HuH-7 (cell line): ENCODE results near the gene PRKCZ.
"Not testable (repeated sequence)": the region's sequence is repeated elsewhere in the genome, so short reads cannot be mapped to it uniquely, and the experiment has no call there.

Experiments used
- DNase-seq: peaks from one replicate; pipeline ENCODE4 v3.0.0; 2011; ENCODE audit warnings: low spot score

PRKCZ gene

GRCh38 chr1:2119886-2120285 lies 69.7 kb downstream of the PRKCZ start:
- no peak for DNase-seq

GRCh38 chr1:2121101-2121691 lies 71.0 kb downstream of the PRKCZ start:
- DNase-seq = no peak

GRCh38 chr1:2121794-2122193 lies 71.6 kb downstream of the PRKCZ start:
- DNase-seq = not testable (repeated sequence)

GRCh38 chr1:2124446-2125198 lies 74.4 kb downstream of the PRKCZ start:
- DNase-seq = no peak

- DNase-seq = no peak
Observed at GRCh38 chr1:2125350-2126211, 75.4 kb downstream of the PRKCZ start.

- no peak for DNase-seq
Observed at GRCh38 chr1:2126331-2127186, 76.3 kb downstream of the PRKCZ start.

GRCh38 chr1:2127187-2128145 lies 77.3 kb downstream of the PRKCZ start:
- DNase-seq = no peak

- DNase-seq = no peak
Observed at GRCh38 chr1:2128189-2128901, 78.1 kb downstream of the PRKCZ start.

GRCh38 chr1:2129256-2129943 lies 79.2 kb downstream of the PRKCZ start:
- no peak for DNase-seq

GRCh38 chr1:2130156-2130555 lies 79.9 kb downstream of the PRKCZ start:
- no peak for DNase-seq

GRCh38 chr1:2130871-2131289 lies 80.7 kb downstream of the PRKCZ start:
- DNase-seq = no peak

GRCh38 chr1:2132222-2133038 lies 82.2 kb downstream of the PRKCZ start:
- peak; percentile 82 for DNase-seq

- peak; percentile 93 for DNase-seq
Observed at GRCh38 chr1:2133039-2133878, 83.0 kb downstream of the PRKCZ start.

- DNase-seq = no peak
Observed at GRCh38 chr1:2133879-2134215, 83.6 kb downstream of the PRKCZ start.

- no peak for DNase-seq
Observed at GRCh38 chr1:2134266-2134620, 84.0 kb downstream of the PRKCZ start.

- DNase-seq = no peak
Observed at GRCh38 chr1:2134621-2135307, 84.6 kb downstream of the PRKCZ start.

GRCh38 chr1:2135441-2135841 lies 85.2 kb downstream of the PRKCZ start:
- no peak for DNase-seq
